ENCODE measurements around the gene FDX2. TPM values are rescaled to one million over a fixed set of nuclear protein-coding genes. Genes with fewer than 3 reads are reported as not detected.

The FDX2 gene
- total RNA-seq, result 10 to 100 TPM; 32.5 to 43.0 (median 38.3) TPM

DNA sequence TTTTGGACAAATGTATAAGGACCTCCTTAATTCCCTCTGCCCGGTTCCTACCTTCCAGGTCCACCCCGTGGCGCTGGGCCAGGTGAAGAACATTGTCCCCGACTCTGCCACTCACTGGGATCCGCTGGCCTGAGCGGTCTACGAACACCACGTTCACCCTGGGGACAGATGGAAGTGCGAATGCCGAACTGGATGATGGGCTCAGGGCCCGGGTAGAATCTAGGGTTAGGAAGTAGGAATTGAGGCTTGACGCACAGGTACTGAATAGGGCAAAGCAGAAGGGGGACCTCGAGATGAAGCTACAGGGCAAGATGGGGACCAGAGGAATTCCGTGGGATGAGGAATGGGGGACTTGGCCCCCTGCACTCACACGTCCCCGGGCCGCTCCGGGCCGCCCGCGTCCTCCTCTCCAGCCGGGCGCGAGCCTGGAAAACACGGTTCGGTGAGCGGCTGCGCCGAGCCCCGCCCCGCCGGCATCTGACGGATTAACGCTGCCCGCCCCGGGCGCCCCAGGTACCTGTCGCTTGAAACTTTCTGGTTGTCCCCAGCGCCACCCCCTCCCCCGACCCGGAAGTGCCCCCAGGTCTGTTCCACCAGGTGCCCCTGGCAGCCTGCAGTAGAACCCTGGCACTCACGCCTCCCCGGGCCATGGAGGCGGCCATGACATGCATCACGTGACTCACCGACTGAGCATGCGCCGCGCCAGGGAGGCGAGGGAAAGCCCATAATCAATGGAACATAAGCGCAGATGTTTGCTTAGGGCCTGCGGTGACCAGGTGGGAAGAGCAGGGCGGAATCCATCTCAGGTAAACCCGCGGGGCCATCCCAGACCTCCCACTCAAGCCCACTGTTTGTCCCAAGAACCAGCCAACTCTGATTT lies at the start of gene FDX2:
Gene FDX2, minus strand, starts transcription at position 681 of the 880 bp plus-strand sequence. Its CDS starts 19 bp downstream, at position 662.
- DNase-seq (peak; percentile 92), ATAC-seq (peak; percentile 90 to 92)
- Mint-ChIP-seq H3K9me3 (no peaks in the 10 kb centered on the region), H3K36me3 (ENCODE audit: insufficient read depth) (peaks cover 22% of the 10 kb centered on the region), H3K4me3 (peak within 1 kb of the TSS; percentile 93), H3K27me3 (ENCODE audit: low read depth) (no peaks in the 10 kb centered on the region), H3K4me1 (ENCODE audit: low read depth) (peaks cover 11% of the 10 kb centered on the region)

DNA sequence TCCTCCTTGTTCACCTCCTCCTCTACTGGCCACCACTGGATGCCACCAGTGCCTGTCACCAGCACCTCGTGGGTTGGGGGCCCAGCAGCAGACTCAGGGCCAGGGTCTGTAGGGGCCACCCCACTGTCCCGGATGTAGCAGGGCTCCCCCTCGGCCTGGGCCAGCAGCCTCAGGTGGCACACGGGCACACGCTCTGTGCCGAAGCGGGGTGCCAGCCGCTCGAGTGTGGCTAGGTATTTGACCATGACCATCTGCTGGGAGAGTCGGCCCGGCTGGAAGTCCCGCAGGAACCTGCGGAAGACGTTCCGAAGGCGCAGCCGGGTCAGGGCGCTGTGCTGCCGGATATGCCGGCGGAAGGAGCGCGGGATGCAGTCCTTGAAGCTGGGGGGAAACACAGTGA lies 49.7 kb upstream of the FDX2 start:
- no peaks in the 10 kb centered on the region for H3K4me1 Mint-ChIP-seq (ENCODE audit: low read depth)
- H3K9me3 Mint-ChIP-seq, result no peaks in the 10 kb centered on the region
- no peaks in the 10 kb centered on the region for H3K27me3 Mint-ChIP-seq (ENCODE audit: low read depth)
- DNase-seq (no peak), ATAC-seq (no peak)
- no peak overlapping the region for H3K4me3 Mint-ChIP-seq
- H3K36me3 Mint-ChIP-seq (ENCODE audit: insufficient read depth), result peaks cover 23% of the 10 kb centered on the region

DNA sequence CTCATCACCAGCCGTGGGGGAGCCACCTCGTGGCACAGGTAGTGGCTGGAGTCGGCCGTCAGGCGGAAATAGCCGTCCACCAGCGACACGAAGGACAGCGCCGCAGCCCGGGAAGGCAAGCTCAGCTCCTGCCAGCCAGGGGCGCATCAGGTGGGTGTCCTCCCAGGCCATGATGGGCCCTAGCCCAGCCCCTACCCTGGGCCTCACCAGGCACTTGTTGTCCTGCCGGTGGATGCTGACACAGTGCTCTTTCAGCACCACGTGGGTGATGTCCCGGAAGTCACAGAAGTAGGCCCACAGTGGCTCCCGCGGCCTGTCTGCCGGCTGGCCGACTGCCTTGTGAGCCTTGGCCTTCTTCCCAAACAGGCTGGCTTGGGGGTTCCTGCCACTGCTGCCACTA lies 48.8 kb upstream of the FDX2 start:
- Mint-ChIP-seq H3K4me1 (ENCODE audit: low read depth) (no peaks in the 10 kb centered on the region), H3K27me3 (ENCODE audit: low read depth) (no peaks in the 10 kb centered on the region), H3K4me3 (no peak overlapping the region), H3K9me3 (no peaks in the 10 kb centered on the region), H3K36me3 (ENCODE audit: insufficient read depth) (peaks cover 23% of the 10 kb centered on the region)
- no peak for ATAC-seq
- DNase-seq, result no peak

DNA sequence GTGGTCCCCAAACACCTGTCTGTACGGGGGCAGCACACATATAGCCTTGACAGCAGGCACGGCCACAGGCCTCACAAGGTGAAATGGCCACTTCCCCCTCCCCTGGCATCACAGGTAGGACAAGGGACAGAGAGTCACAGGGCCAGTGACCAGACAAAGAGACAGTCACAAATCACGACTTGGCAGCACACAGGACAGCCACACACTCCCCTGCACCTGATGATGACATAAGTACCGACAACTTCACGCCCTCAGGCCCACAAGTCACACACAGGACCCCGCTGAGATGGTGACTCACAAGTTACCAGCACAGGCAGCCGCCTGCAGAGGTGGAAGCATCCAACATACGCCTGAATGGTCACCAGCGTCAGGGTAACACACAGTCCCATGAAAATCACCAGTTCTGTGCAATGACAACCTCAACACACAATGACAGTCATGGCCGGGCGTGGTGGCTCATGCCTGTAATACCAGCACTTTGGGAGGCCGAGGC lies 48.0 kb upstream of the FDX2 start:
- H3K4me3 Mint-ChIP-seq, result no peak overlapping the region
- no peaks in the 10 kb centered on the region for H3K27me3 Mint-ChIP-seq (ENCODE audit: low read depth)
- ATAC-seq, result peak in 1 of 2 donors; percentile 38
- peaks cover 21% of the 10 kb centered on the region for H3K36me3 Mint-ChIP-seq (ENCODE audit: insufficient read depth)
- DNase-seq, result no peak
- no peaks in the 10 kb centered on the region for H3K9me3 Mint-ChIP-seq
- H3K4me1 Mint-ChIP-seq (ENCODE audit: low read depth), result no peaks in the 10 kb centered on the region

DNA sequence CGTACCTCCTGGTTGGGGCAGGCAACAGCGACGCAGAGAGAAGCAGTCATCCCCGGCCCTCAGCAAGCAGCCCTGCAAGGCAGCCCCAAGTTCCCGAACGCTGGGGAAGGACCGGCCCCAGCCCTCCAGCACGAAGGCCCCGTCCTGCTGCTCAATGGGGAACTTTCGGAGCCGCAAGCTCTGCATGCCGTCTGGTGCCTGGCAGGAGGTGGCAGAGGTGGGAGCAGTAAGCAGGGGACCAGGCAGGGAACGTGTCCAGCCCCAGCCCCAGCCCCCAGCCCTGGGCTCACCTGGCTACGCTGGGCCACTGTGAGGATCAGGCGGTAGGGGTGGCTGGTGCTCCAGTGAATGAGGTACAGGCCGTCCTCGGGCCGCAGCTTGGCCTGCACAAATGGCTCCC lies 46.4 kb upstream of the FDX2 start:
- Mint-ChIP-seq H3K27me3 (ENCODE audit: low read depth) (no peaks in the 10 kb centered on the region), H3K4me3 (no peak overlapping the region), H3K4me1 (ENCODE audit: low read depth) (no peaks in the 10 kb centered on the region), H3K36me3 (ENCODE audit: insufficient read depth) (peaks cover 19% of the 10 kb centered on the region), H3K9me3 (no peaks in the 10 kb centered on the region)
- DNase-seq (no peak), ATAC-seq (no peak)

DNA sequence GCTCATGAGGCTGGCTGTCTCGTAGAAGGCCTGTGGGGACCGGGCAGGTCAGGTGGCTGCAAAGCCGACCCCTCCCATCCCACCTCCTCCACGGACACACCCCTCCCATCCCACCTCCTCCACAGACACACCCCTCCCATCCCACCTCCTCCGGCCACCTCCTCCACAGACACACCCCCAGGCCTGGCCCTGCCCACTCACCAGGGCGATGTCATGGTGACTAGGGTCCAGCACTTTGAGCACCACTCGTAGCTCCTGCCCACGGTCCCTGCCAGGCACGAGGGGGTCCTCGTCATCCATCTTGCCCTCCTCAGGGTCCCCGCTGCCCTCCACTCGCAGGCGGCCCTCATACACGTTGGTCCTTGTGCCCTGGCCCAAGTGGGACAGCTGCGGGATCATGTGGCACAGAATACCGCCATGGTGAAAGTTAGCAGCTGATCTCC lies 45.8 kb upstream of the FDX2 start:
- DNase-seq, result no peak
- no peaks in the 10 kb centered on the region for H3K27me3 Mint-ChIP-seq (ENCODE audit: low read depth)
- no peak for ATAC-seq
- peaks cover 19% of the 10 kb centered on the region for H3K36me3 Mint-ChIP-seq (ENCODE audit: insufficient read depth)
- no peaks in the 10 kb centered on the region for H3K4me1 Mint-ChIP-seq (ENCODE audit: low read depth)
- H3K4me3 Mint-ChIP-seq, result no peak overlapping the region
- no peaks in the 10 kb centered on the region for H3K9me3 Mint-ChIP-seq

DNA sequence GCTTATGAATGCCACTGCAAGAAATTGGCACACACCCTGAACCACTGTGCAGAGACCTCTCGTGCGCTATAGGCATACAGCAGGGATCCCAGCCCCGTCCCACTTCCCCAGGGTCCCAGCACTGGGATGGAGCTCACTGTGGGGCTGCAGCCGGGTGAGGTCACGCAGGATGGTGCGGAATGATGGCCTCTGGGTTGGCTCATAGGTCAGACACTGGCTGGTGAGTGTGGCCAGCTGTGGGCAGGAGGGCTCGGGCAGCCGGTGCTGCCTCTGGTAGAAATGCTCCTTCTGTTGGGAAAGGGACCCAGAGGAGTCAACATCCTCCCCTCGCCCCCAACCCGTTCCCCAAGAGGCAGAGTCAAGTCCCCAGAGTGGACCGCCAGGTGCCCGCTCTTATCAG lies 40.6 kb upstream of the FDX2 start:
- no peak for DNase-seq
- no peaks in the 10 kb centered on the region for H3K4me1 Mint-ChIP-seq (ENCODE audit: low read depth)
- no peak overlapping the region for H3K4me3 Mint-ChIP-seq

DNA sequence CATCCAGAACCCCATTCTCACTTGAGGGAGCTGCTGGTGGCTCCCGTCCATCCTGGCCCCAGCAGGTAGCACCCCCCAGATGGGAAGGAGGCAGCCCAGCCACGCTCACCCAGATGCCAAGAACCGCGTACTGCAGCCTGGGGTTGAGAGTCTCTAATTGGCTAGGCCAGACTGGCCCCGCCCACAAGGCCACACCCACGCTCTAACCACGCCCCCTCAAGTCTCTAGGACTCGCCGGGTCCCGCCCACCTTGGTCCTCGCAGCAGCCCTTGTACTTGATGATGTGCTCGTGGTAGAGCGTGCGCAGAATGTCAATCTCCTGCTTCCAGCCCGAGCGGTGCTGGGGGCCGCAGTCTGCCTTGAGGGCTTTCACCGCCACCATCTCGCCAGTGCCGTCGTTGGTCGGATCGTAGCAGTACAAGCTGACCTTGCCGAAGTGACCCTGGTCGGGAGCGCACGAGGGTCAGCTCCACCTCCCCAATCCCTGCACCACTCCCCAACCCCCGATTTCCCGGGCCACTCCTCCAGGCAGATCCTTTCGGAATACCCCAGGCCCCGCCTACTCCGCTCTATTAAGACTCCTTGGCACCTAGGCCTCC lies 38.1 kb upstream of the FDX2 start:
- Mint-ChIP-seq H3K36me3 (ENCODE audit: insufficient read depth) (peaks cover 17% of the 10 kb centered on the region), H3K27me3 (ENCODE audit: low read depth) (no peaks in the 10 kb centered on the region), H3K4me1 (ENCODE audit: low read depth) (no peaks in the 10 kb centered on the region), H3K4me3 (no peak overlapping the region), H3K9me3 (no peaks in the 10 kb centered on the region)
- DNase-seq (peak; percentile 21), ATAC-seq (peak; percentile 67 to 77)

More for the DNA sequence above, 40.6 kb upstream of the FDX2 start:
- no peak for ATAC-seq
- H3K36me3 Mint-ChIP-seq (ENCODE audit: insufficient read depth), result peaks cover 26% of the 10 kb centered on the region
- no peaks in the 10 kb centered on the region for H3K9me3 Mint-ChIP-seq
- no peaks in the 10 kb centered on the region for H3K27me3 Mint-ChIP-seq (ENCODE audit: low read depth)

DNA sequence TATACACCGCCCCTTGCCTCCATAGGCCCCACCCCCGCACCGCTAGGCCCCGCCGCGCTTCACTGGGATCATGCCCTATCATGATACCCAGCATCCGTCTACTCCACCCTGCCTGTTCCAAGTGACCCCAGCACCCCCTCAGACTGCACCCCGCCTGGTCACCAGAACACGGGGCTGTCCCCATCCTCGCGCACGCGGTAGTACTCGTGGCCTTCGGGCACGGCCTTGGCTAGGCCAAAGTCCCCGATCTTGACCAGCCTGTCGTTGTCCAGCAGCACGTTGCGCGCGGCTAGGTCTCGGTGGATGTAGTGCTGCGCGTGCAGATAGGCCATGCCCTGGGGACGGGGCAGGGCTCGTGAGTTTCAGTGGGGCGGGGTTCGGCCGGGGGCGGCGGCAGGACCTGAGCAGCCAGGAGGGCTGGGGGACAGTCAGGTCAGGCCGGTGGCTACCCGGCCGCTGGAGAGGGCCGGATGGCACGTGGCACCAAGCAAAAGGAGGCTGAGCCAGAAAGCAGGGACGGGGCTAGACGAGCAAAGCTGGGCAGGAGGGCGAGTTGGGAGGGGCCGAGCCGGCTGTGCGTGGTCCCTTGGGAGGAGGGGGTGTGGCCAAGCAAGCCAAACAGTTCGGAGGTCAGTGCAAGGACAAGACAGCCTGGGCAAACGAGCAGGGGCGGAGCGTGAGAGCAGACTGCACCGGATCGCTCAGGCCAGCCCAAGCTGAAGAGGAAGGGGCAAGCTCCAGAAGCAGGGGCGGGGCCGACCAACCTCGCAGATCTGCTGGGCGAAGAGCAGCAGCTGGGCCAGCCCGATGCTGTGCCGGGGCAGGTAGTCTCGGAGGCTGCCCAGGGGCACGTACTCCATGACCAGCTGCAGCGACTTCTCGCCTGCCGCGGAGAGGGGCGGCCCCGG lies 37.2 kb upstream of the FDX2 start:
- Mint-ChIP-seq H3K36me3 (ENCODE audit: insufficient read depth) (peaks cover 18% of the 10 kb centered on the region), H3K9me3 (no peaks in the 10 kb centered on the region), H3K4me3 (no peak overlapping the region), H3K27me3 (ENCODE audit: low read depth) (no peaks in the 10 kb centered on the region), H3K4me1 (ENCODE audit: low read depth) (no peaks in the 10 kb centered on the region)
- no peak for ATAC-seq
- DNase-seq, result no peak

DNA sequence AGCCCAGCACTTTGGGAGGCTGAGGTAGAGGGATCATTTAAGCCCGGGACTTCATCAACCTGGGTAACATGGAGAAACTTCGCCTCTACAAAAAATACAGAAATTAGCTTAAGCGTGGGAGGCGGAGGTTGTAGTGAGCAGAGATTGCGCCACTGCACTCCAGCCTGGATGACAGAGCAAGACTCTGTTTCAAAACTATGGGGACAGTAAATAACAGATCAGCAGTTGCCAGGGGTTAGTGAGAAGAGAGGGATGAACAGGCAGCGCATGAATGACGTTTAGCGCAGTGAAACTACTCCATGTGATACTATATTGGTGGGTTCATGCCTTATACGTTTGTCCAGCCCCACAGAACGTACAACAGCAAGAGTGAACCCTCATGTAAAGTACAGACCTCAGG lies 30.7 kb upstream of the FDX2 start:
- Mint-ChIP-seq H3K4me1 (ENCODE audit: low read depth) (no peaks in the 10 kb centered on the region), H3K36me3 (ENCODE audit: insufficient read depth) (peaks cover 4% of the 10 kb centered on the region), H3K27me3 (ENCODE audit: low read depth) (no peaks in the 10 kb centered on the region), H3K9me3 (no peaks in the 10 kb centered on the region), H3K4me3 (no peak overlapping the region)
- ATAC-seq, result no peak
- DNase-seq, result no peak

DNA sequence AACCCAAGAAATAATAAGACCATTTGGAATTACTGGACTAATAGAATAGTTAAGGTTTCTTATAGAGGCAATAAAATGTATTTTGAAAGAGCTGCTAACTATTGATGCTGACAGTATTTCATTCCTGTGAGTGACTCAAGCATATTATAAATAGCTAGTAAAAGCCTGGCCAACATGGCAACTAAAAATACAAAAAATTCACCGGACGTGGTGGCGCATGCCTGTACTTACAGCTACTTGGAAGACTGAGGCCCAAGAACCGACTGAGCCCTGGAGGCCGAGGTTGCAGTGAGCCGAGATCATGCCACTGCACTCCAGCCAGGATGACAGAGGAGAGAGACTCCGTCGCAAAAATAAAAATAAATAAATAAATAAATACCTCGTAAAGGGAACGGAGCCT lies 29.0 kb upstream of the FDX2 start:
- DNase-seq (no peak), ATAC-seq (no peak)
- no peak overlapping the region for H3K4me3 Mint-ChIP-seq
- peaks cover 9% of the 10 kb centered on the region for H3K4me1 Mint-ChIP-seq (ENCODE audit: low read depth)
- H3K36me3 Mint-ChIP-seq (ENCODE audit: insufficient read depth), result peaks cover 2% of the 10 kb centered on the region
- H3K9me3 Mint-ChIP-seq, result no peaks in the 10 kb centered on the region
- H3K27me3 Mint-ChIP-seq (ENCODE audit: low read depth), result no peaks in the 10 kb centered on the region

DNA sequence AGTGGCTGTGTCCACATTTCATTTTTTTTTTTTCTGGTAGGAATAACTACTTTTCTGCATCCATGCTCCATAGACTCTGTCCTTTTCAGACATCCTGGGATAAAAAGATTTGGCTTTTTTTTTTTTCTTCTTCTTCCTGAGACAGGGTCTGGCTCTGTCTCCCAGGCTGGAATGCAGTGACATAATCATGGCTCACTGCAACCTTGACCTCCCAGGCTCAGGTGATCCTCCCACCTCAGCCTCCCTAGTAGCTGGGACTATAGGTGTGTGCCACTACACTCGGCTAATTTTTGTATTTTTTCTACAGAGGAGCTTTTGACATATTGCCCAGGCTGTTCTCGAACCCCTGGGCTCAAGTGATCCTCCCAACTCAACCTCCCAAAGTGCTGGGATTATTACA lies 27.7 kb upstream of the FDX2 start:
- no peaks in the 10 kb centered on the region for H3K9me3 Mint-ChIP-seq
- no peak overlapping the region for H3K4me3 Mint-ChIP-seq
- ATAC-seq, result no peak
- no peak for DNase-seq
- peaks cover 21% of the 10 kb centered on the region for H3K4me1 Mint-ChIP-seq (ENCODE audit: low read depth)
- H3K27me3 Mint-ChIP-seq (ENCODE audit: low read depth), result no peaks in the 10 kb centered on the region
- peaks cover 2% of the 10 kb centered on the region for H3K36me3 Mint-ChIP-seq (ENCODE audit: insufficient read depth)

DNA sequence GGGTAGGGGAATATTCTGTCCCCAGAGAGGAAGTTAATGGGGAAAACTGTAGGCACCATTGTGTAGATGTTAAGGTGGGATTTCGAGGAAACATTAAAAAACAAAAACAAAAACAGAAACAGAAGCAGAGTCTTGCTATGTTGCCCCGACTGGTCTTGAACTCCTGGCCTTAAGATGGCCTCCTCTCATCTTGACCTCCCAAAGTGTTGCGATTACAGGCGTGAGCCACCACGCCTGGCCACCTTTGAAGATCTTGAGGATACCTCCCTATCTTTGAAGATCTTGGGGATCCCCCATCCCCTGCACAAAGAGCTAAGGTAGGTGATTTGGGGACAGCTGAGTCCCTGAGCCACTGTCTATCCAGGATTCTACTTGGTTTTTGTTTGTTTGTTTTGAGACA lies 24.2 kb upstream of the FDX2 start:
- Mint-ChIP-seq H3K4me1 (ENCODE audit: low read depth) (peaks cover 29% of the 10 kb centered on the region), H3K36me3 (ENCODE audit: insufficient read depth) (no peaks in the 10 kb centered on the region), H3K9me3 (no peaks in the 10 kb centered on the region), H3K4me3 (peak overlapping the region; percentile 86), H3K27me3 (ENCODE audit: low read depth) (no peaks in the 10 kb centered on the region)
- DNase-seq (no peak), ATAC-seq (no peak)

DNA sequence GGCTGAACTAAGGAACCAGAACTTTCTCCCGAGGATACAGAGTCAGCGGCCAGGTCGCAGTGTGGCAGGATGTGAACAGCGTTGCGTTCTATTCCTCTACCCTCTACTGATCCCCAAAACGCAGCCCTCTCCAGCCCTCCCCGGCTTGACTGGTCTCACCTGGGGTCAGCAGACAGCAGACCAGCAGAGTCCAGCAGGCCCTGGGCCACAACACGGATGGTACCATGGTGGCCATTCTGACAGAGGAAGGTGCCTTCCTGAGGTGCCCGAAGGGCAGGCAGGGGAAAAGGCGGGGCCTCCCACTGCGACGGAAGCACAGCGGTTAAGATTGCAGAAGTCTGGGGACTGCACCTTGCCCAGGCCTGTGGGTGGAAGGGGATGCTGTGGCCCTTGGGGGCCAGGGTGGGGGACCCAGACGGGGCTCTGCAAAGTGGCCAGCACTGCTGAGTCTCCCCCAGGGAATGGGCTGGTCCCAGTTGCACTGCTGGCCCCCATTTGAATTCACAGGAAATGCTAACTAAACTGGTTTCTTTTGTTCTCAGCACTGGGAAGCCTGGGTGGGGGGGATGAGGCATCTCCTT lies 23.7 kb upstream of the FDX2 start, which contains the start of gene ICAM3:
Gene ICAM3, minus strand, starts transcription at position 245 of the 581 bp plus-strand sequence. Its CDS starts 10 bp downstream, at position 235.
- Mint-ChIP-seq H3K36me3 (ENCODE audit: insufficient read depth) (no peaks in the 10 kb centered on the region), H3K4me3 (peak within 1 kb of the TSS; percentile 86), H3K9me3 (no peaks in the 10 kb centered on the region), H3K4me1 (ENCODE audit: low read depth) (peaks cover 30% of the 10 kb centered on the region), H3K27me3 (ENCODE audit: low read depth) (no peaks in the 10 kb centered on the region)
- DNase-seq (peak; percentile 44), ATAC-seq (peak; percentile 93)
